Measurements from ENCODE around the gene CPVL. TPM values are rescaled to one million over a fixed set of nuclear protein-coding genes. Genes with fewer than 3 reads are reported as not detected.

Gene CPVL
- total RNA-seq, 4 donors from 2014 or later: 3.1 to 17.5 (median 11.5) TPM

- Histone ChIP-seq H3K36me3 (no peaks in the 10 kb centered on the region), H3K4me1 (peaks cover 0 to 7% (median 0%) of the 10 kb centered on the region in 4 donors), H3K27ac (no peak overlapping the region), H3K27me3 (peaks cover 0 to 5% of the 10 kb centered on the region in 2 donors), H3K4me3 (no peak overlapping the region), H3K9me3 (no peaks in the 10 kb centered on the region)
- no peak for DNase-seq (ENCODE audit: low spot score in 2 of 2)
- TF ChIP-seq POLR2A (IDR thresholded peaks at IDR 0.05) (no peak), EP300 (IDR thresholded peaks at IDR 0.05) (no peak)
- TF ChIP-seq, protein P1, sequence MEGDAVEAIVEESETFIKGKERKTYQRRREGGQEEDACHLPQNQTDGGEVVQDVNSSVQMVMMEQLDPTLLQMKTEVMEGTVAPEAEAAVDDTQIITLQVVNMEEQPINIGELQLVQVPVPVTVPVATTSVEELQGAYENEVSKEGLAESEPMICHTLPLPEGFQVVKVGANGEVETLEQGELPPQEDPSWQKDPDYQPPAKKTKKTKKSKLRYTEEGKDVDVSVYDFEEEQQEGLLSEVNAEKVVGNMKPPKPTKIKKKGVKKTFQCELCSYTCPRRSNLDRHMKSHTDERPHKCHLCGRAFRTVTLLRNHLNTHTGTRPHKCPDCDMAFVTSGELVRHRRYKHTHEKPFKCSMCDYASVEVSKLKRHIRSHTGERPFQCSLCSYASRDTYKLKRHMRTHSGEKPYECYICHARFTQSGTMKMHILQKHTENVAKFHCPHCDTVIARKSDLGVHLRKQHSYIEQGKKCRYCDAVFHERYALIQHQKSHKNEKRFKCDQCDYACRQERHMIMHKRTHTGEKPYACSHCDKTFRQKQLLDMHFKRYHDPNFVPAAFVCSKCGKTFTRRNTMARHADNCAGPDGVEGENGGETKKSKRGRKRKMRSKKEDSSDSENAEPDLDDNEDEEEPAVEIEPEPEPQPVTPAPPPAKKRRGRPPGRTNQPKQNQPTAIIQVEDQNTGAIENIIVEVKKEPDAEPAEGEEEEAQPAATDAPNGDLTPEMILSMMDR (IDR thresholded peaks at IDR 0.05): no peak
- 83 to 86% methylated on average over 6 of the region's 6 CpGs for WGBS, 2 donors
Observed at GRCh38 chr7:29185613-29186012, 39.3 kb upstream of the CPVL start.

DNA sequence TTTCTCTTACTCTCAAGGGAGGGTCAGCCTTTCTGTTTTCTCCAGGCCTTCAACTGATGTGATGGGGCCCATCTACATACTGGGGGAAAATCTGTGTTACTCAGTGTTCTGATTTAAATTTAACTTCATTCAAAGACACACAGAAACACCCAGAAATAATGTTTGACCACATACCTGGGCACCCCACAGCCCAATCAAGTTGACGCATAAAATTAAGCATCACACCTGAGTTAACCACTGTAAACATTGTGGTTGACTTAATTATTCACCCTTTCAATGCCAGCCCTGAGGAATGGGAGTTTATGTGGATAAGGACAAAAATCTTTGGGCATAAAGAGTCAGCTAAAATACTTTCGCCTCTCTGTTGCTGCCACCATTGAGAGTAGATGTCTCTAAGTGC, 38.3 kb upstream of the CPVL start:
- no peaks in the 10 kb centered on the region for H3K27me3 ChIP-seq
- no peaks in the 10 kb centered on the region for H3K9me3 ChIP-seq
- H3K36me3 ChIP-seq: no peaks in the 10 kb centered on the region
- WGBS, 2 donors: 94 to 100% methylated on average over 2 of the region's 2 CpGs
- H3K4me3 ChIP-seq: no peak overlapping the region
- DNase-seq (ENCODE audit: low spot score in 2 of 2): no peak
- TF ChIP-seq POLR2A (IDR thresholded peaks at IDR 0.05): no peak
- TF ChIP-seq EP300 (IDR thresholded peaks at IDR 0.05): no peak
- TF ChIP-seq, protein P1 (IDR thresholded peaks at IDR 0.05): no peak
- H3K27ac ChIP-seq: no peak overlapping the region
- peaks cover 0 to 2% (median 0%) of the 10 kb centered on the region in 4 donors for H3K4me1 ChIP-seq

- Histone ChIP-seq H3K9me3 (no peaks in the 10 kb centered on the region), H3K27me3 (no peaks in the 10 kb centered on the region), H3K36me3 (no peaks in the 10 kb centered on the region), H3K27ac (no peak overlapping the region), H3K4me3 (no peak overlapping the region), H3K4me1 (no peaks in the 10 kb centered on the region)
- no peak for TF ChIP-seq EP300 (IDR thresholded peaks at IDR 0.05)
- TF ChIP-seq, protein P1 (IDR thresholded peaks at IDR 0.05): no peak
- TF ChIP-seq POLR2A (IDR thresholded peaks at IDR 0.05): no peak
- no peak for DNase-seq (ENCODE audit: low spot score in 2 of 2)
- 76 to 78% methylated on average over 1 of the region's 1 CpG for WGBS, 2 donors
Observed at GRCh38 chr7:29179115-29179514, 32.8 kb upstream of the CPVL start.

DNA sequence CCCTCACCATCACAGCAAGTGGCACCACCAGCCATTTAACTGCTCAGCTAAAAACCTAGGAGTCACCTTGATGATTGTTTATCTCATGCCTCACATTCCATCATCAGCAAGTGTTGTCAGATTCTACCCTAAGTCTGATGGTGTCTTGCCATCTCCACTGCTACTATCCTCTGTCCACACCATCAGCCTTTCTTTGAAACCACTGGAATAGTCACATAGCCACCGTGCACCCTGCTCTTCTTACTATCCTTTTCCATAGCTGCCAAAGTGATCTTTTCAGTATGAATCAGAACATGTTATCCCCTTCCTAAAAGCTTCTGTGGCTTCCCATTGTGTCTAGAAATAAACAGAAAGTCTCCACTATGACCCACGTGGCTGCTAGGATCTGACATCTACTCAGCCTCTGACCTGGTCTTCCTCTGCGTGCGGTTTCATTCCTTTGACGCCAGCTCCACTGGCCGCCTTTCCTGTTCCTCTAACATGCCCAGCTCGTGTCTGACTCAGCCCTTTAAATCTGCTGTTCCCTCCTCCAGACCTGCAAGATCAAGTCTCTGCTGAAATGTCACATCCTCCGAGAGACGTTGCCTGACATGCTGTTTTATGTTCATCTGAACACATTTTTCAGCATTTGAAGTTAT, 31.7 kb upstream of the CPVL start:
- H3K27me3 ChIP-seq: no peaks in the 10 kb centered on the region
- peak overlapping the region in 2 of 4 donors; percentile 54 to 57 for H3K27ac ChIP-seq
- DNase-seq (ENCODE audit: low spot score in 2 of 2): peak; percentile 31 to 52
- 45 to 57% methylated on average over 9 of the region's 9 CpGs for WGBS, 2 donors
- no peaks in the 10 kb centered on the region for H3K36me3 ChIP-seq
- no peaks in the 10 kb centered on the region for H3K4me1 ChIP-seq
- no peak overlapping the region for H3K4me3 ChIP-seq
- TF ChIP-seq EP300 (IDR thresholded peaks at IDR 0.05) (peak; percentile 58 to 81), POLR2A (IDR thresholded peaks at IDR 0.05) (no peak)
- TF ChIP-seq, protein P1 (IDR thresholded peaks at IDR 0.05): no peak
- no peaks in the 10 kb centered on the region for H3K9me3 ChIP-seq

GRCh38 chr7:29173458-29173857, 27.1 kb upstream of the CPVL start:
- DNase-seq (ENCODE audit: low spot score in 2 of 2): no peak
- 77 to 87% methylated on average over 3 of the region's 3 CpGs for WGBS, 2 donors
- TF ChIP-seq, protein P1 (IDR thresholded peaks at IDR 0.05): no peak
- TF ChIP-seq POLR2A (IDR thresholded peaks at IDR 0.05): no peak
- no peak for TF ChIP-seq EP300 (IDR thresholded peaks at IDR 0.05)
- Histone ChIP-seq H3K27ac (peak overlapping the region in 1 of 4 donors; percentile 9), H3K9me3 (no peaks in the 10 kb centered on the region), H3K36me3 (no peaks in the 10 kb centered on the region), H3K27me3 (no peaks in the 10 kb centered on the region), H3K4me1 (no peaks in the 10 kb centered on the region), H3K4me3 (no peak overlapping the region)

Data from tibial nerve (tissue), 4 donors.